ENCODE measurements around the gene TOMM6.
"Not testable (repeated sequence)": the region's sequence is repeated elsewhere in the genome, so short reads cannot be mapped to it uniquely, and the experiment has no call there.

Gene TOMM6

GRCh38 chr6:41791984-41792383, 4.5 kb downstream of the TOMM6 start:
- Histone ChIP-seq H3K36me3 (ENCODE audit: insufficient read depth, low read depth, low read length) (peaks cover 59% of the 10 kb centered on the region), H3K9me3 (ENCODE audit: insufficient read depth, low read depth, low read length) (no peaks in the 10 kb centered on the region), H3K27me3 (ENCODE audit: insufficient read depth, low read length) (no peaks in the 10 kb centered on the region), H3K4me3 (ENCODE audit: low read length) (no peak overlapping the region), H3K9ac (ENCODE audit: low read depth, low read length) (no peak overlapping the region), H3K27ac (ENCODE audit: low read length) (no peak overlapping the region), H3K4me1 (ENCODE audit: insufficient read depth, low read length) (no peaks in the 10 kb centered on the region)

- Histone ChIP-seq H3K27ac (ENCODE audit: low read length) (no peak overlapping the region), H3K36me3 (ENCODE audit: insufficient read depth, low read depth, low read length) (peaks cover 68% of the 10 kb centered on the region), H3K27me3 (ENCODE audit: insufficient read depth, low read length) (no peaks in the 10 kb centered on the region), H3K4me3 (ENCODE audit: low read length) (no peak overlapping the region), H3K9ac (ENCODE audit: low read depth, low read length) (no peak overlapping the region), H3K4me1 (ENCODE audit: insufficient read depth, low read length) (no peaks in the 10 kb centered on the region), H3K9me3 (ENCODE audit: insufficient read depth, low read depth, low read length) (no peaks in the 10 kb centered on the region)
Observed at GRCh38 chr6:41796474-41796873, 9.0 kb downstream of the TOMM6 start.

GRCh38 chr6:41798901-41799558, 11.5 kb downstream of the TOMM6 start:
- Histone ChIP-seq H3K4me1 (ENCODE audit: insufficient read depth, low read length) (no peaks in the 10 kb centered on the region), H3K36me3 (ENCODE audit: insufficient read depth, low read depth, low read length) (peaks cover 60% of the 10 kb centered on the region), H3K27me3 (ENCODE audit: insufficient read depth, low read length) (no peaks in the 10 kb centered on the region), H3K4me3 (ENCODE audit: low read length) (no peak overlapping the region), H3K27ac (ENCODE audit: low read length) (no peak overlapping the region), H3K9ac (ENCODE audit: low read depth, low read length) (no peak overlapping the region), H3K9me3 (ENCODE audit: insufficient read depth, low read depth, low read length) (no peaks in the 10 kb centered on the region)

GRCh38 chr6:41799559-41799911, 12.0 kb downstream of the TOMM6 start:
- Histone ChIP-seq H3K27me3 (ENCODE audit: insufficient read depth, low read length) (no peaks in the 10 kb centered on the region), H3K9me3 (ENCODE audit: insufficient read depth, low read depth, low read length) (no peaks in the 10 kb centered on the region), H3K4me3 (ENCODE audit: low read length) (no peak overlapping the region), H3K4me1 (ENCODE audit: insufficient read depth, low read length) (no peaks in the 10 kb centered on the region), H3K9ac (ENCODE audit: low read depth, low read length) (no peak overlapping the region), H3K27ac (ENCODE audit: low read length) (no peak overlapping the region), H3K36me3 (ENCODE audit: insufficient read depth, low read depth, low read length) (peaks cover 60% of the 10 kb centered on the region)

- H3K9ac ChIP-seq (ENCODE audit: low read depth, low read length): no peak overlapping the region
- H3K4me1 ChIP-seq (ENCODE audit: insufficient read depth, low read length): no peaks in the 10 kb centered on the region
- H3K27ac ChIP-seq (ENCODE audit: low read length): no peak overlapping the region
- peaks cover 49% of the 10 kb centered on the region for H3K36me3 ChIP-seq (ENCODE audit: insufficient read depth, low read depth, low read length)
- no peak overlapping the region for H3K4me3 ChIP-seq (ENCODE audit: low read length)
- no peaks in the 10 kb centered on the region for H3K27me3 ChIP-seq (ENCODE audit: insufficient read depth, low read length)
- no peaks in the 10 kb centered on the region for H3K9me3 ChIP-seq (ENCODE audit: insufficient read depth, low read depth, low read length)
Observed at GRCh38 chr6:41801380-41801779, 13.9 kb downstream of the TOMM6 start.

GRCh38 chr6:41805830-41806774, 18.6 kb downstream of the TOMM6 start:
- peaks cover 12% of the 10 kb centered on the region; the same call in 1 of the 2 replicates for H3K36me3 ChIP-seq (ENCODE audit: insufficient read depth, low read depth, low read length)

GRCh38 chr6:41811095-41811494, 23.6 kb downstream of the TOMM6 start:
- Histone ChIP-seq H3K9ac (ENCODE audit: low read depth, low read length) (no peak overlapping the region), H3K27me3 (ENCODE audit: insufficient read depth, low read length) (no peaks in the 10 kb centered on the region), H3K9me3 (ENCODE audit: insufficient read depth, low read depth, low read length) (no peaks in the 10 kb centered on the region), H3K4me1 (ENCODE audit: insufficient read depth, low read length) (no peaks in the 10 kb centered on the region), H3K4me3 (ENCODE audit: low read length) (no peak overlapping the region), H3K27ac (ENCODE audit: low read length) (no peak overlapping the region), H3K36me3 (ENCODE audit: insufficient read depth, low read depth, low read length) (no peaks in the 10 kb centered on the region)

More at GRCh38 chr6:41805830-41806774, 18.6 kb downstream of the TOMM6 start:
- Histone ChIP-seq H3K27me3 (ENCODE audit: insufficient read depth, low read length) (no peaks in the 10 kb centered on the region), H3K4me3 (ENCODE audit: low read length) (no peak overlapping the region), H3K9ac (ENCODE audit: low read depth, low read length) (no peak overlapping the region), H3K27ac (ENCODE audit: low read length) (no peak overlapping the region), H3K4me1 (ENCODE audit: insufficient read depth, low read length) (no peaks in the 10 kb centered on the region), H3K9me3 (ENCODE audit: insufficient read depth, low read depth, low read length) (no peaks in the 10 kb centered on the region)

GRCh38 chr6:41811946-41812345, 24.5 kb downstream of the TOMM6 start:
- H3K9ac ChIP-seq (ENCODE audit: low read depth, low read length); H3K36me3 ChIP-seq (ENCODE audit: insufficient read depth, low read depth, low read length); H3K4me1 ChIP-seq (ENCODE audit: insufficient read depth, low read length); H3K4me3 ChIP-seq (ENCODE audit: low read length); H3K27ac ChIP-seq (ENCODE audit: low read length); H3K9me3 ChIP-seq (ENCODE audit: insufficient read depth, low read depth, low read length); H3K27me3 ChIP-seq (ENCODE audit: insufficient read depth, low read length): not testable (repeated sequence)

- no peak overlapping the region for H3K27ac ChIP-seq (ENCODE audit: low read length)
- no peaks in the 10 kb centered on the region for H3K9me3 ChIP-seq (ENCODE audit: insufficient read depth, low read depth, low read length)
- H3K27me3 ChIP-seq (ENCODE audit: insufficient read depth, low read length): no peaks in the 10 kb centered on the region
- H3K4me3 ChIP-seq (ENCODE audit: low read length): no peak overlapping the region
- no peaks in the 10 kb centered on the region for H3K4me1 ChIP-seq (ENCODE audit: insufficient read depth, low read length)
- H3K9ac ChIP-seq (ENCODE audit: low read depth, low read length): no peak overlapping the region
- no peaks in the 10 kb centered on the region for H3K36me3 ChIP-seq (ENCODE audit: insufficient read depth, low read depth, low read length)
Observed at GRCh38 chr6:41813469-41813868, 26.0 kb downstream of the TOMM6 start.

GRCh38 chr6:41813956-41814355, 26.5 kb downstream of the TOMM6 start:
- Histone ChIP-seq H3K9me3 (ENCODE audit: insufficient read depth, low read depth, low read length) (no peaks in the 10 kb centered on the region), H3K36me3 (ENCODE audit: insufficient read depth, low read depth, low read length) (no peaks in the 10 kb centered on the region), H3K27me3 (ENCODE audit: insufficient read depth, low read length) (no peaks in the 10 kb centered on the region), H3K27ac (ENCODE audit: low read length) (no peak overlapping the region), H3K4me1 (ENCODE audit: insufficient read depth, low read length) (no peaks in the 10 kb centered on the region), H3K4me3 (ENCODE audit: low read length) (no peak overlapping the region), H3K9ac (ENCODE audit: low read depth, low read length) (no peak overlapping the region)

GRCh38 chr6:41814629-41815028, 27.1 kb downstream of the TOMM6 start:
- H3K9ac ChIP-seq (ENCODE audit: low read depth, low read length): no peak overlapping the region
- no peaks in the 10 kb centered on the region for H3K36me3 ChIP-seq (ENCODE audit: insufficient read depth, low read depth, low read length)
- no peaks in the 10 kb centered on the region for H3K27me3 ChIP-seq (ENCODE audit: insufficient read depth, low read length)
- H3K27ac ChIP-seq (ENCODE audit: low read length): no peak overlapping the region
- H3K4me3 ChIP-seq (ENCODE audit: low read length): no peak overlapping the region
- H3K4me1 ChIP-seq (ENCODE audit: insufficient read depth, low read length): no peaks in the 10 kb centered on the region
- H3K9me3 ChIP-seq (ENCODE audit: insufficient read depth, low read depth, low read length): no peaks in the 10 kb centered on the region

- H3K27ac ChIP-seq (ENCODE audit: low read length): no peak overlapping the region
Observed at GRCh38 chr6:41815587-41815986, 28.1 kb downstream of the TOMM6 start.

More at GRCh38 chr6:41815587-41815986, 28.1 kb downstream of the TOMM6 start:
- Histone ChIP-seq H3K4me1 (ENCODE audit: insufficient read depth, low read length) (no peaks in the 10 kb centered on the region), H3K9ac (ENCODE audit: low read depth, low read length) (no peak overlapping the region), H3K27me3 (ENCODE audit: insufficient read depth, low read length) (no peaks in the 10 kb centered on the region), H3K9me3 (ENCODE audit: insufficient read depth, low read depth, low read length) (no peaks in the 10 kb centered on the region), H3K36me3 (ENCODE audit: insufficient read depth, low read depth, low read length) (no peaks in the 10 kb centered on the region), H3K4me3 (ENCODE audit: low read length) (no peak overlapping the region)

Data from iPS-20b (cell line).